Tibial nerve (tissue), 4 donors: ENCODE measurements around the gene FJX1. TPM values are rescaled to one million over a fixed set of nuclear protein-coding genes. Genes with fewer than 3 reads are reported as not detected.

Experiments
- DNase-seq, 2 donors: peaks; one replicate each; pipeline ENCODE4 v3.0.0-alpha.2; 2019; ENCODE audit warnings: low spot score in 2 of 2
- H3K27ac ChIP-seq, 4 donors: fragments of 200-600 bp; sonication (generic) in 3 of 4; one replicate each; pipeline ENCODE4 v1.5.1; 2017 to 2019; ENCODE audit warnings: mild to moderate bottlenecking in 1 of 4
- H3K27me3 ChIP-seq, 2 donors: fragments of 200-600 bp; sonication (generic) in 1 of 2; one replicate each; pipeline versions ENCODE4 v1.5.1 to v1.6.0; 2017 to 2019
- H3K36me3 ChIP-seq, 3 donors: fragments of 200-600 bp; sonication (generic); one replicate each; pipeline ENCODE4 v1.5.1; 2018 to 2019
- H3K4me1 ChIP-seq, 4 donors: fragments of 200-600 bp; sonication (generic) in 3 of 4; one replicate each; pipeline ENCODE4 v1.5.1; 2017 to 2019
- H3K4me3 ChIP-seq, 4 donors: fragments of 200-600 bp; sonication (generic) in 3 of 4; one replicate each; pipeline ENCODE4 v1.5.1; 2017 to 2019; ENCODE audit warnings: mild to moderate bottlenecking in 1 of 4, moderate library complexity in 1 of 4
- H3K9me3 ChIP-seq, 4 donors: fragments of 200-600 bp; sonication (generic) in 3 of 4; one replicate each; pipeline ENCODE4 v1.5.1; 2017 to 2019
- EP300 ChIP-seq, 2 donors: sonication (generic); formaldehyde crosslinking; IDR thresholded peaks; one replicate each; pipeline ENCODE4 v1.6.1; 2017; ENCODE audit warnings: antibody characterized with exemption in 2 of 2, mild to moderate bottlenecking in 1 of 2
- POLR2A ChIP-seq, 2 donors: fragments of 450-650 bp; IDR thresholded peaks; one replicate each; pipeline ENCODE4 v1.6.1; 2017; ENCODE audit warnings: antibody characterized with exemption in 2 of 2, mild to moderate bottlenecking in 2 of 2, moderate library complexity in 2 of 2
- WGBS, 2 donors: methylation state at CpG; one replicate each; pipeline ENCODE4 v1.1.5; 2018; 5-methylcytosine and 5-hydroxymethylcytosine counted together
- total RNA-seq, 4 donors: library from RNA; depleted of rRNA; stranded (reverse); fragments of >200 nt; gene quantifications; one replicate each; pipeline ENCODE4 v1.1.0, GENCODE V29; 2016
- TF ChIP-seq, protein P1 (sequence below), 5 experiments: fragments of 200-600 bp in 3 of 5; fragments of 450-650 bp in 2 of 5; sonication (generic) in 3 of 5; IDR thresholded peaks; one replicate each; pipeline ENCODE4 v1.5.1; 2016 to 2019; ENCODE audit warnings: antibody characterized with exemption in 5 of 5, mild to moderate bottlenecking in 3 of 5, moderate library complexity in 2 of 5

FJX1 gene
- total RNA-seq, 4 donors from 2014 or later = 1.5 to 7.2 (median 4.9) TPM

DNA sequence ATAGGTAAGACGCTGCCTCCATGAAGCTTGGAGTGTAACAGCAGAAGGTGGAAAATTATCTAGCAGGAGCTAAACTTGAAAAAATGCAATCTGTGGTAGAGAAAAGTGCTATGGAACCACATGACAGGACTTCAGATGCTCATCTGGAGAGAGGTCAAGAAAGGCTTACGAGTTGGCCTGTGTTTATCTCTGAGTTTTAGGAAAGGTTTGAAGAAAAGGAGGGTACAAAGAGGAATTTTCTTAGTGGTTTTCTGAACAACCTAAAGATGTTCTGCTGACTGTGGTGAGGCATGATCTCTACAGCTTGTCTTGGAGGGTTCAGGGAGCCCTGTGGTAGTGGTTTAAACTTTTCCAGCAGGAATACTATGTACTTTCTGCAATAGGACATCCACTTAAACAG lies 8.2 kb downstream of the FJX1 start:
- Histone ChIP-seq H3K27me3 (no peaks in the 10 kb centered on the region), H3K9me3 (no peaks in the 10 kb centered on the region), H3K27ac (no peak overlapping the region), H3K36me3 (no peaks in the 10 kb centered on the region), H3K4me1 (peaks cover 0 to 4% (median 0%) of the 10 kb centered on the region in 4 donors), H3K4me3 (no peak overlapping the region)
- DNase-seq = no peak
- TF ChIP-seq POLR2A (IDR thresholded peaks at IDR 0.05) (no peak), EP300 (IDR thresholded peaks at IDR 0.05) (no peak)
- TF ChIP-seq, protein P1, sequence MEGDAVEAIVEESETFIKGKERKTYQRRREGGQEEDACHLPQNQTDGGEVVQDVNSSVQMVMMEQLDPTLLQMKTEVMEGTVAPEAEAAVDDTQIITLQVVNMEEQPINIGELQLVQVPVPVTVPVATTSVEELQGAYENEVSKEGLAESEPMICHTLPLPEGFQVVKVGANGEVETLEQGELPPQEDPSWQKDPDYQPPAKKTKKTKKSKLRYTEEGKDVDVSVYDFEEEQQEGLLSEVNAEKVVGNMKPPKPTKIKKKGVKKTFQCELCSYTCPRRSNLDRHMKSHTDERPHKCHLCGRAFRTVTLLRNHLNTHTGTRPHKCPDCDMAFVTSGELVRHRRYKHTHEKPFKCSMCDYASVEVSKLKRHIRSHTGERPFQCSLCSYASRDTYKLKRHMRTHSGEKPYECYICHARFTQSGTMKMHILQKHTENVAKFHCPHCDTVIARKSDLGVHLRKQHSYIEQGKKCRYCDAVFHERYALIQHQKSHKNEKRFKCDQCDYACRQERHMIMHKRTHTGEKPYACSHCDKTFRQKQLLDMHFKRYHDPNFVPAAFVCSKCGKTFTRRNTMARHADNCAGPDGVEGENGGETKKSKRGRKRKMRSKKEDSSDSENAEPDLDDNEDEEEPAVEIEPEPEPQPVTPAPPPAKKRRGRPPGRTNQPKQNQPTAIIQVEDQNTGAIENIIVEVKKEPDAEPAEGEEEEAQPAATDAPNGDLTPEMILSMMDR (IDR thresholded peaks at IDR 0.05) = no peak
- WGBS, 2 donors = 92 to 97% methylated on average over 2 of the region's 2 CpGs

DNA sequence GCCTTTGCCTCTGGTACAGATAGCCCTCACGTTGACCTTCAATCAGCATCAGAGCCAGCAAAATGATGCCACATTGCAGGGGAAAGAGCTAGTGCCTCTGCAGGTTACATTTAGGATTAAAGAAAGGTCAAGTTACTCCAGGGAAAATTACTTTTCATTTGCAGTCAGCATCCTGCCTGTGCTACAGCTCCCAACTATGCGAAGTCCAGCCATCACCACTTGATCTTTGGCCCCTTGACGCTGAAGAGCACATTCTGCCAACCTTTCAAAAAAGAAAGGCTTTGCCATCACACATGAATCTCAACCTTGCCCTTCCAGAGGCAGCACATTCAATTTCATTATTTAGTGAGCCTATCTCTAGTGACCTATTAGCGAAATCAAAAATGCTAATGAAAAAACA lies 11.3 kb downstream of the FJX1 start:
- Histone ChIP-seq H3K4me1 (peaks cover 0 to 4% (median 0%) of the 10 kb centered on the region in 4 donors), H3K4me3 (no peak overlapping the region), H3K9me3 (no peaks in the 10 kb centered on the region), H3K27me3 (peaks cover 0 to 7% of the 10 kb centered on the region in 2 donors), H3K27ac (no peak overlapping the region), H3K36me3 (no peaks in the 10 kb centered on the region)
- no peak for TF ChIP-seq EP300 (IDR thresholded peaks at IDR 0.05)
- no peak for TF ChIP-seq POLR2A (IDR thresholded peaks at IDR 0.05)
- TF ChIP-seq, protein P1 (IDR thresholded peaks at IDR 0.05) = no peak
- no peak for DNase-seq
- 72 to 77% methylated on average over 4 of the region's 4 CpGs for WGBS, 2 donors

DNA sequence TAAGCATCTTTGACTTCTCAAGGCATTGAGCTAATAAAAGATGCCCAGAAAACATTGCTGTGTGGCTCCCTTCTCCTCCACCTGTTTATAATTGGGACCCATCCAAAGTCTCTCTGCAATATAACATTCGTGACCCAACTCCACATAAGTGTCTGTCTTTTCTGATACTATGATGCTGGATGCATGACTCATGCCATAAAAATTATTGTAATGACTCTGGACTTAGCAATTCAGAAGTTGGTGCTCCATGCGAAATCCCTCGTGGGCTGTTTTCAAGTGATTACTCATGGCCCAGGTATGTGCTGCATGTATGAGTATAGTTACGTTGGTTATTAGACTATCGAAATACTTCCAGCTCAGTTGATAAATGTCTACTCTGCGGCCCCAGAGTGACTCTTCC lies 11.7 kb downstream of the FJX1 start:
- Histone ChIP-seq H3K36me3 (no peaks in the 10 kb centered on the region), H3K4me1 (peaks cover 0 to 4% (median 0%) of the 10 kb centered on the region in 4 donors), H3K27me3 (peaks cover 0 to 7% of the 10 kb centered on the region in 2 donors), H3K4me3 (no peak overlapping the region), H3K27ac (no peak overlapping the region), H3K9me3 (no peaks in the 10 kb centered on the region)
- TF ChIP-seq, protein P1 (IDR thresholded peaks at IDR 0.05) = no peak
- TF ChIP-seq EP300 (IDR thresholded peaks at IDR 0.05) (no peak), POLR2A (IDR thresholded peaks at IDR 0.05) (no peak)
- DNase-seq = no peak
- 46 to 55% methylated on average over 6 of the region's 6 CpGs for WGBS, 2 donors

DNA sequence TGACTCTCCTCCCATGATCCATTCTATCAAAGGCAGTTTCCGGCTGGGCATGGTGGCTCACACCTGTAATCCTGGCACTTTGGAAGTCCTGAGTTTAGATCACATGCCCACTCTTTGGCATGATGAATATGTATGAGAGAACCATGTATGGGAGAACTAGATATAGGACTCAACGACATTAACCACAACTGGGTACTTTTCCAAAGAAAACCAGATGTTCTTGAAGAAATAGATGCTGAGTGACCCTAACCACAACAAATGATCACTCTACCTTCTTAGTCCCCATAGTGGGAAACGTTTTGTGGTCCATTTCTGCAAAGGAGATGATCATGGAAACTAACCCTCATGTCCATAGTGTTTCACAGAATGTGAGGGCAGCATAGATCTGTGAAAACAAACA lies 13.6 kb downstream of the FJX1 start:
- 78 to 94% methylated on average over 3 of the region's 3 CpGs for WGBS, 2 donors
- Histone ChIP-seq H3K27me3 (peaks cover 0 to 7% of the 10 kb centered on the region in 2 donors), H3K36me3 (no peaks in the 10 kb centered on the region), H3K9me3 (no peaks in the 10 kb centered on the region), H3K4me3 (no peak overlapping the region), H3K4me1 (peaks cover 0 to 4% (median 0%) of the 10 kb centered on the region in 4 donors), H3K27ac (no peak overlapping the region)
- TF ChIP-seq, protein P1 (IDR thresholded peaks at IDR 0.05) = no peak
- TF ChIP-seq EP300 (IDR thresholded peaks at IDR 0.05) (no peak), POLR2A (IDR thresholded peaks at IDR 0.05) (no peak)
- DNase-seq = no peak

DNA sequence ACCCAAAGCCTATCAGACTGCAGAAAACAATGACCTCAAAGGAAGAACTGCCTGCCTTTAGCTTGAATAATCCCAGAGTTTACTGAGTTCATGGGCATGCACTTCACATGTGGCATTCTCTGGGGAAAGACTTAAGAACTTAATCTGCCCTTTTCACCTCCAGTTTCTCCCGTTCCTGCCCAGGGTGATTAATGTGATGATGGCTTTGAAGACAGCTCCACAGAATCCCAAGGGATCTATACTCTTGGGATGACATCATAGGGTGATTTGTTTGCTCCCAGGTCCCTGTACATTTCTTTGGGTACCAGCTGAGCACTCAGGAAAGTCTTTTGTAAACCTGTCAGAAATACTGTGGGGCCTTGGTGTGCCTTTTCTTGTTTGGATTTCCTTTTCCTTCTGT lies 14.0 kb downstream of the FJX1 start:
- Histone ChIP-seq H3K36me3 (no peaks in the 10 kb centered on the region), H3K4me1 (peaks cover 0 to 4% (median 0%) of the 10 kb centered on the region in 4 donors), H3K4me3 (no peak overlapping the region), H3K9me3 (no peaks in the 10 kb centered on the region), H3K27me3 (peaks cover 0 to 7% of the 10 kb centered on the region in 2 donors), H3K27ac (no peak overlapping the region)
- TF ChIP-seq, protein P1 (IDR thresholded peaks at IDR 0.05) = no peak
- TF ChIP-seq EP300 (IDR thresholded peaks at IDR 0.05) (no peak), POLR2A (IDR thresholded peaks at IDR 0.05) (no peak)
- 26 to 33% methylated on average over 1 of the region's 1 CpG for WGBS, 2 donors
- no peak for DNase-seq
